CD4-positive, alpha-beta T cell treated with Interleukin-21 for 1 hour (primary cell): Measurements from ENCODE around the gene ARHGEF16.

Experiments used
- DNase-seq: peaks from one replicate; pipeline ENCODE4 v3.0.0-alpha.2; 2020

ARHGEF16 gene

DNA sequence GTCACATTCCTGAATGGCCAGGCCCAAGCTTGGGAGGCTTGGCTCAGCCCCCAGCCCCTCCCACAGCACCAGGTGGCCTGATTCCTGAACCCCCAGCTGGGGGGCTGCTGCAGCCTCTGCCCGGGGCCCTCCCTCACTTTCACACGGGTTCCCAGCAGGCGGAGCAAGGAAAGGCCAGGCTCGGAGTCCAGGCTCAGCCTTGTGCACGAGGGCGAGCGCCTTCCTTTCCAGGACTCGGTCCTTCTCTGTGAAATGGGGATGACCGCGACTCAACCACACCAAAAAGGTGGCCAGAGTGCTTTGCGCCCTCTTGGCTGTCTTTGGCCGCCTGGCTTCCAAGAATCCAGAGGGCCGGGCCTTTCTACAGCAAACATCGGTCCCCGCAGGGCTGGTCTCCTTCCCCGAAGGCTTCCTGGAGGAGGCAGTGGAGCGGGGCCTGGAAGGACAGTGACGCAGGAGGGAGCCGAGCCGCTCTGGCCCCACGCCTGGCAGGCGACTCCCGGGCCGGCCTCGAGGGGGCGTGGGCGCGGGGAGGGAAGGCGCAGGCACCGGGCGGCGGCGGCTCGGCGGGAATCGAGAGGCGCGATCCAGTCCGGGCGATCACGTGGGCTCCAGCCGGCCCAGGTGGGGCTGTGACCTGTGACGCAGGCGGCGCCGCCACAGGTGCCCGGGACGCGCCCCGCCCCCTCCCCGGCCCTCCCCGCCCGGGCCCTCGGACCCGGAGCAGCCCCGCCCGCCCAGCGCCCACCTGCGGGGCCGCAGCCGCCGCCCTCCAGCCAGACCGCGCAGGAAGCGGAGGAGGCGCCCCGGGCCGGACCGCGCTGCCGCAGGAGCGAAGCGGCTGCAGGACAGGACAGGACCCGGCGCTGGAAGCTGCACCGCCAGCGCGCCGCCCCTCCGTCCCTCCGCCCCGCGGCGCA lies at the start of gene ARHGEF16:
ARHGEF16 (plus strand) TSS at position 775 of the 920 bp plus-strand sequence. CDS start 8,420 bp downstream, outside the sequence.
- DNase-seq: peak; percentile 36

DNA sequence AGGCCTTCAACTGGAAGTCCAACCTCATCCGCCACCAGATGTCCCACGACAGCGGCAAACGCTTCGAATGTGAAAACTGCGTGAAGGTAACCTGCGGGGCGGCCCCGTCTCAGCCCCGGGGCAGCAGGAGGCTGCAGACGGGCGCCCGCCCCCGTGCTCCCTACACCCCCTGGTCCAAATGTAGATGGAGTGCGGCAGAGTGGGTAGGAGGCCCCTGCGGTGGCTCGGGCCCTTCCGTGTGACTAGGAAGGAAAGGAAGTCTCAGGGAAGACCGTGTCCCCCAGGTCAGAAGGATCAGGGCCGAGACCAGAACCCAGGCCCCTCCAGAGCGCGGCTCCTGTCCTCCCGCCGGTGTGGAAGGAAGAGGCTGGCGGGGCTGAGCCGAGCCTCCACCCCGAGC lies 49.7 kb upstream of the ARHGEF16 start:
- no peak for DNase-seq

DNA sequence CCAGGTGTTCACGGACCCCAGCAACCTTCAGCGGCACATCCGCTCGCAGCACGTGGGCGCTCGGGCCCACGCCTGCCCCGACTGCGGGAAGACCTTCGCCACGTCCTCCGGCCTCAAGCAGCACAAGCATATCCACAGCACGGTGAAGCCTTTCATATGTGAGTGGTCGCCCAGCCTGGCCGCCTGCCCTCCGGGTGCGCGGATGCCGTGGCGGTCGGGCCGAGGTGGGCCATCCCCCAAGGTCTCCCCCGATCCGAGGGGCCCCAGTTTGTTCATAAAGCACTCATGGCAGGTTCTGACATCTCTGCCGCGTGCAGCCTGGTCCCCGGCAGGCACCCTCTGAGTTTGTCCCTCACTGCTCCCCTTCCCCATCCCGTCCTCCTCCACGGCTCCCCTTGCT lies 49.0 kb upstream of the ARHGEF16 start:
- no peak for DNase-seq

DNA sequence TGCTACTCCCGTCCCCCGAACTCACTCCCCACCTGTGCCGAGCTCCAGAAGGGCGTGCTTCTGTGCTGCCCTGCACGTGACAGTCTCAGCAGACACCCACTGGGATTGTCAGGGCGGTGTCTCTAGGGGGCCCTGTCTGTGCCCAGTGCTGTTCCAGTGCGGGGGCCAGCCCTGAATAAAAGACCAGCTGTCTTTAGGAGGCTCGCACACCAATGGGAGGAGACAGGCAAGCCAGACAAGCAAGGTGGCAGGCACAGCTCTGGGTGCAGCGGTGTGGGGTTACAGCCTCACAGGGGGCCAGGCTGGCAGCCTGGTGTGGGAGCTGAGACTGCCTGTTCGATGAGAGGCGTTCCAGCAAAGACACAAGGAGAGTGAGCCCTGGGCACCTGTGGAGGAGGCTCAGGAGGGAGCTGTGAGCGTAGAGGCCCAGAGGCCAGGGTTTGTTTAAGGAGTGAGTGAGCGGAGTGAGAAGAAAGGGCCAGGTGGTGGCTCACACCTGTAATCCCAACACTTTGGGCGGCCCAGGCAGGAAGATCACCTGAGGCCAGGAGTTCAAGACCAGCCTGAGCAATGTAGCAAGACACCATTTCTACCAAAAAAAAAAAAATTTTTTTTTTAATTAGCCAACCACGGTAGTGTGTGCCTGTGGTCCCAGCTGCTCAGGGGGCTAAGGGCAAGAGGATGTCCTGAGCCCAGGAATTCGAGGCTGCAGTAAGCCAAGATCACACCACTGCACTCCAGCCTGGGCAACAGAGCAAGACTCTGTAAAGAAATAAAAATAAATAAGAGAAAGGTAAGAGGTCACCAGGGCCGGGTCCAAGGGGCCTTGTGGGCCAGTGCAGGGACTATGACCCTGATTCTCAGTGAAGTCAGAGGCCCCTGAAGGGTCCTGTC lies 48.2 kb upstream of the ARHGEF16 start:
- no peak for DNase-seq

DNA sequence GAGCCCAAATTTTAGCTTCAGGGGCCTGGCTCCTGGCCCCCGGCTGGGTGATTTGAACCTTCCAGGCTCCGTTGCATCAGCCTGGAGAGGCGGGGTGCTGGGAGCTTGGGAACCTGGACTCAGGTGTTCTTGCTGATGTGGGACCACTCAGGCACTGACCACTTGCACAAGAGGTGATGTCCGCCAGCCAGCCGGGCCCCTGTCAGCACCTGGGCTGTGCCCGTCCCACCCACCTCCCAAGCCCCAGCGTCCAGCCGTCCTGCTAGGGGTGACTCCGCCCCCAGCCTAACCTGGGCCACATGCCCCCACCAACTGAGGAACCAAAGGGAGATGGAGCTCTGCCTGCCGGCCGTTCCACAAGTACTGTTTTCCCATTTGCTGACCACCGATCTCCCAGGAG lies 47.4 kb upstream of the ARHGEF16 start:
- DNase-seq: no peak

DNA sequence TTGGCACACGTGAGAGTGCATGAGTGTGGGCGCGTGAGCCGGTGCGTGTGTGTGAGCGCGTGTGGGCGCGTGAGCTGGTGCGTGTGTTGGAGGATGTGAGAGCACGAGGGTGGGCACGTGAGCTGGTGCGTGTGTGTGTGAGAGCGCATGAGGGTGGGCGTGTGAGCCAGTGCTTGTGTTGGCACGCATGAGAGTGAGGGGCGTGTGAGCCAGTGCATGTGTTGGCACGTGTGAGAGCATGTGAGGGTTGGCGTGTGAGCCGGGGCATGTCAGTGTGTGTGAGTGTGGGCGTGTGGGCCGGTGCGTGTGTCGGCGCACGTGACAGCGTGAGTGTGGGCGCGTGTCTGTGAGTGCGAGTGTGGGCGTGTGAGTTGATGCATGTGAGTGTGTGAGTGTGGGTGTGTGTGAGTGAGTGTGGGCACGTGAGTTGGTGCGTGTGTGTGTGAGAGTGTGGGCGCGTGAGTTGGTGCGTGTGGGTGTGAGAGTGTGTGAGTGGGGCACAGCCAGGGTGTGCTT lies 45.7 kb upstream of the ARHGEF16 start:
- no peak for DNase-seq

DNA sequence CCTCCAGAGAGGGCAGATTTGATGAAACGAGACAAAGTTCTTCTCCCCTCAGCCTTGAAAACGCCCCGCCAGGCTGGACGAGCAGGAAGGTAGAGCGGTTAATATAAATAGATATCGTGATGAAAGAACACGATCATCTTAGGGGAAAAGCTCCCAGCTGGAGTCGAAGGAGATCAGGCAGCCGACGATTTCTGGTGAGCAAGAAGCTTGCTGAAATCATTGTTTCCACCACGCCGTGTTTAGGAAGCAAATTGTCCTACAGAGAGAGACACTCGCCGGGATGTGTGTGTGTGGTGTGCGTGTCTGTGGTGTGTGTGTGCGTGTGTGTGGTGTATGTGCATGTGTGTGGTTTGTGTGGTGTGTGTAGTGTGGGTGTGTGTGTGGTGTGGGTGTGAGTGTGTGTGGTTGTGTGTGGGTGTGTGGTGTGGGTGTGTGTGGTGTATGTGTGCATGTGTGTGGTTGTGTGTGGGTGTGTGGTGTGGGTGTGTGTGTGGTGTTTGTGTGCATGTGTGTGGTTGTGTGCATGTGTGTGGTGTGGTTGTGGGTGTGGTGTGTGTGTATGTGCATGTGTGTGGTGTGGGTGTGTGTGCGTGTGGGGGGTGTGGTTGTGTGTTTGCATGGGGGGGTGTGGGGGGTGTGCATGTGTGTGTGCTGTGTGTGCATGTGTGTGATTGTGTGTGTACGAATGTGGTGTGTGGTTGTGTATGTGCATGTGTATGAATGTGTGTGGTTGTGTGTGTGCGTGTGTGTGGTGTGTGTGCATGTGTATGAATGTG lies 44.9 kb upstream of the ARHGEF16 start:
- no peak for DNase-seq

DNA sequence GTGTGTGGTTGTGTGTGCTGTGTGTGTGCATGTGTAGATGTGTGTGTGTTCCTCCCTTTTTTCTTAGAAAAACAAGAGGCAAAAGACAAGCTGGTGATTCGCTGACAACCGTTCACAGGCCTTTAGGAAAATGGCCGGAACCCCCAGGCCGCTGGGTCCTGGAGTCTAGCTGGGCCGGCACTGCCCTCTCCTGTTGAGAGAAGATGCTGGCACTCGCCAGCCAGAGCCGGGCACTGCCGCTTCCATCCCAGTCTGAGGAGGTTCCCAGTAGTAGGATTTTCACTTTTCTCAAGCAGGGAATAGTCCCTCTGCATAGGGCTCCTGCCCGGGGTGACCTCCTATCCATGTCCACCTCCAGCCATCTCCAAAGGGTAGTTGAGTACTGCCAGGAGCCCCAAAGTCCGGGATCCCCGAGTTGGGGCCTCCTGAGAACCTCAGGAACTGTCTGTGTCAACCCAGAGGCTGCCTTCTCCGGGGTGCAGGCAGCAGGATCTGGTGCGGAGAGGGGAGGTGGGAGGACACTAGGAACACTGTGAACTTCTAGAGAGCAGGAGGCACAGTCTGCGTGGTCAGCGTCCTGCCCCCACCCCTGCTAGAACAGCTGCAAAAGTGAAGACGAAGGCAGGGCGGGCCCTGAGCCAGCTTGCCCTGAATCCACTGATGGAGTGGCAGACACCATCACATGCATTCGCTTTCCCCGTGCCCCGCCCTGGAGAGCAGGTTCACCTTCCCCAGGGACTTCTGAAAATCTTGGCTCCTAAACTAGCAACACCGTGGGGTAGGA lies 44.1 kb upstream of the ARHGEF16 start:
- no peak for DNase-seq

DNA sequence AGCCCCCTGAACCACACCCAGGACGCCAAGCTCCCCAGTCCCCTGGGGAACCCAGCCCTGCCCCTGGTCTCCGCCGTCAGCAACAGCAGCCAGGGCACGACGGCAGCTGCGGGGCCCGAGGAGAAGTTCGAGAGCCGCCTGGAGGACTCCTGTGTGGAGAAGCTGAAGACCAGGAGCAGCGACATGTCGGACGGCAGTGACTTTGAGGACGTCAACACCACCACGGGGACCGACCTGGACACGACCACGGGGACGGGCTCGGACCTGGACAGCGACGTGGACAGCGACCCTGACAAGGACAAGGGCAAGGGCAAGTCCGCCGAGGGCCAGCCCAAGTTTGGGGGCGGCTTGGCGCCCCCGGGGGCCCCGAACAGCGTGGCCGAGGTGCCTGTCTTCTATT lies 42.7 kb upstream of the ARHGEF16 start:
- no peak for DNase-seq

DNA sequence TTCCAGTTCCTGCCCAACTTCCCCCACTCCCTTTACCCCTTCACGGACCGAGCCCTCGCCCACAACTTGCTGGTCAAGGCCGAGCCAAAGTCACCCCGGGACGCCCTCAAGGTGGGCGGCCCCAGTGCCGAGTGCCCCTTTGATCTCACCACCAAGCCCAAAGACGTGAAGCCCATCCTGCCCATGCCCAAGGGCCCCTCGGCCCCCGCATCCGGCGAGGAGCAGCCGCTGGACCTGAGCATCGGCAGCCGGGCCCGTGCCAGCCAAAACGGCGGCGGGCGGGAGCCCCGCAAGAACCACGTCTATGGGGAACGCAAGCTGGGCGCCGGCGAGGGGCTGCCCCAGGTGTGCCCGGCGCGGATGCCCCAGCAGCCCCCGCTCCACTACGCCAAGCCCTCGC lies 42.1 kb upstream of the ARHGEF16 start:
- no peak for DNase-seq

DNA sequence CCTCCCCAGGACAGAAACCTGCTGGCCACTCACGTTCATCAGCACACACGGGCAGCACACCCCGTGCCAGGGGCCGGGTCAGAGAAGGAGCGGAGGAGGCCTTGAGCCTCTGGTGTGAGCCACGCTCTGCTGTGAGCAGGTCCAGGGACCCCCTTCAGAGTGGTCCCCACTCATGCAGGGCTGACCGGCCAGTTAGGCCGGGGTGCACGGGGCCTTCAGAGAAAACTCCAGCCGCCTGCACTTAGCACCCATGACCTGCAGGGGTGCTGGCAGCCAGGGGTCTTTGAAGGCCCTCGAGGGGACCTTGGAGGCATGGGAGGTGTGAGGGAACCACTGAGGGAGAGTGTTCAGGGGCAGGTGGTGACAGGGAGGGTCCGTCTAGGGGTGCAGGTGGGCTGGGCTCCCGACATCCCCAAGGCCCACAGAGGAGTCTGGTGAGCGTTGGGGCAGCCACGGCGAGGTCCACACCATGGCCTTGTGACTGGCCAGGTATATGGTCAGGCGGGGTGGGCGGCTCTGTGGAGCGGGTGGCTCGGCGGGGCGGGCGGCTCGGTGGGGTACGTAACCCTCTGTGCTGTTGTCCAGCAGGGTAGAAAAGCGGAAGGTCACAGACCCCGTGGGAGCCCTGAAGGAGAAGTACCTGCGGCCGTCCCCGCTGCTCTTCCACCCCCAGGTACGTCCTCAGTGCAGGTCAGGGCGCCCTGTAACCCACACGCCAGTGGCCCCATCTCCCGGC lies 40.3 kb upstream of the ARHGEF16 start:
- no peak for DNase-seq

DNA sequence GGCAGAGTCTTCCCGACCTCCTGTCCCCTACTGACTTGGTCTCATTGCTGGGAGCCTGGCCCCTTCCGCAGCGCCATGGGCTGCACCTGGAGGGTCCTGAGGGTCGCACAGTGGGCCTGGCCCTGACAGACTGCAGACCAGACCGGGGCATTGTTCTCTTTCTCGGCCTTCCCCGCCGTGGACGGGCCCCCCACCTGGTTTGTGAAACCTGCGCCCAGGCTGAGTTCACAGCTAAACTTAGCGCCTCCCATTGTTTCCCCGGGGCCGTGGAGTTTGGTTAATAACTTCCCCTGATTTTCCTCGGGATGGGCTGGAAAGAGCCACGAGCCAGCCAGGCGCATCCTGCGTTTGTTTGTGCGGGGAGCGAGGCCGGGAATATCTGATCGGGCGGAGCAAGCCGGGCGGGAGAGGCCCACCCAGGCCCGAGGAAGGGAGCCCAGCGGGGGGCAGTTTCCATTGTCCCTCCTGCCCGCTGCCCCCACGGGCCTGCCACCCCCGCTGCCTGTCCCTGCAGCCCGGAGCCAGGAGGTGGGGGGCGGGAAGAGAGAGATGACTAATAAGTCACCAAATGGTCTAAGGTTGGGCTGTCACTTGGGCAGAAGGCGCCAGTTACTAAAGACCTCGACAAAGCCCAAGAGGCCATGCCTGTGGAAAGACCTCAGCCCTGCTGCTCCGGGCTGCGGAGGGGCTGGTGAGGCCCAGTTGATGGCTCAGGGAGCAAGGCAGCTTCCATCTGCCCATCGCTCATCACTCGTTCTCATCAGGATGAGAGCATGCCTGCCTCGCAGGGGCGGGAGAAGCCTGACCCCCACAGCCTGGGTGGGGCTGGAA lies 39.0 kb upstream of the ARHGEF16 start:
- no peak for DNase-seq

DNA sequence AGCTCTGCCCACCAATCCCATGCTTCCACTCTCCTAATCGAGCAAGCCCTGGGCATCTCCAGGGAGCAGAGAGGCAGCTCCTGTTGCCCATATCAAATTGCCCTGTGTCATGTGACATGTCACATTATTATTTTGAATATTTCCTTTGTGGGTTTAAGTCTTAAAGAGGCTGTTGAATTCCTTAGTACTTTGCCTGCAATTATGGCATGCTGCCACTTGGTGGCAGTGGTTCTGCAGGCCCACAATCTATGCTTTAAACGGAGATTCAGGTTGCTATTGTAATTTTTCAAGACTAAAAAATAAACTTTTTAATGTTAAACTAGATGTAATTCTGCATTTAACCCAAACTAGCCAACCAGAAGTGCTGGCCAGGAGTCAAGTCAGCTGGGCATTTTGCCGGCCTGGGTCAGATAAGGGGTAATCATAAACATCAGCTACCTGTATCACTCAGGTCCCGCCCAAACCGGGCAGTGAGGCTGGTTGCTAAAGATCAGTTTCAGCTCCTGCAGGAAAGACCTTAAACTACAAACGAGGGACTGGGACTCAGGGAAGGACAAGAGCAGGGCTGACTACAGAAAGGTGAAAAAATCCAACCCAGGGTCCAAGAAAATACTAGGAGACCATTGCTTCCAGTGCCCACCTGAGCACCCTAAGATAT lies 37.3 kb upstream of the ARHGEF16 start:
- no peak for DNase-seq

DNA sequence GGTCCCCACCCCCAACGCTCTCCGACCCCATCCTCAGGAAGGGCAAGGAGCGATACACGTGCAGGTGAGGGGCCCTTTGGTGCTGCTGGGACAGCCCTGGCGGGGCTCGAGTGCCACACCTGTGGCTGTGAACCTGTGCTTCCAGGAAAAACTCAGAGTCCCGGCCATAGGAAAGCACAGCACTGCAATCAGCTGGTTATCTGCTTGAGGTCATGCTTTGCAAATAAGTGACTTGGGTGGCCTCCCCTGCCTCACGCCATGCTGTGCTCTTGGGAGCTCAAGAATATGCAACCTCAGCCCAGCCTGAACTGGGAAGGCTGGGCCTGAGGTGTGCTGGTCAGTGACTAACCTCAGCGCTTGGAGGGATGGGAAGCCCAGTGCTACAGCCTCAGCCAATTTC lies 36.5 kb upstream of the ARHGEF16 start:
- DNase-seq: no peak

DNA sequence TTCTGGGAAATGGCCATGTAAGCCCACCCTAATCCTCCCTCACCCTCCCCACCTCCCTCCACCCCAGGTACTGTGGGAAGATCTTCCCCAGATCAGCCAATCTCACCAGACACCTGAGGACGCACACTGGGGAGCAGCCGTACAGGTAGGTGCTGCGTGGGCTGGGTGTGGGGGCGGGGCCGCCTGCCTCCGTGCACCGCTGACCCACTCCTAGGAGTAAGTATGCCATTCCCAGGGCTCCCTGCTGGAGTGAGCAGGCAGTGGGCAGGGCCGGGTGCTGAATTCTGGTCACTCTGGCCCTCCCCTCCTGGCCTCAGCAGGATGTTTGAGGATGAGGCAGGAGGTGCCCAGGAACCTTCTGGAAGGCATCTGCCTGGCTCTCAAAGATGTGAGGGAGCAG lies 35.9 kb upstream of the ARHGEF16 start:
- DNase-seq: no peak

DNA sequence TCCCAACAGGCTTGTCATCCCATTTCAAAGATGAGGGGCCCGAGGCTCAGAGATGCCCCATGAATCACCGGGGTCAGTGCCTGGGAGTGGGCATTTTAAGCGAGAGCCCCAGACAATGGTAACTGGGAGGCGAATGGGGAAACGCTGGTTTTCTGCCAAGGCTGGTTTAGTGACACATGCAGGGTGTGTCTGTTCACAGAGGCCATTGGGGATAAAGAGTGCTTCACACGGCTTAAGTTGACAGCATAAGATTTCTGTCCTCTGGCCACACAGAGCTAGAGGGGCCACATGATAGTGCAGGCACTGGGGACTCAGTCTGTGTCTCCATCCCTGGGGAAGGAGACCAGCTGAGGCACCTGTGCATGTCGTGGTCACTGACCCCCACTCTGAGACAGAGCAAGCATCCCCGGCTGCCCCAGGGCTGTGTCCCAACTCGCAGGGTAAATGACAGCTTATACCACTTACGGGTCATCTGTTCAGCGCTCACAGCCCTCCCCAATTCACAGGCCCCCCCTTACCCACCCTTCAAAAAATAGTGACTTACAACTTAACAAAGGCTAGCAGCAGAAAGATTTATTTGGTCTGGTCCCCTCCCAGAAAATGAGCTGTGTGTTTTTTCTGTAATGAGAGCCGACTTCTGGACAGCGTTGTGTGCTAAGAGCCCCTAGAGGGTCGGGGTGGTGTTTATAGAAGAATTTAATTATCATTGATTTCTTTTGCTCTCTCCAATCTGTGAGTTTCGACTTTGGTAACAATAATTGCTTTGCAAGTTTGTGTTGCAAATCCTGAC lies 34.9 kb upstream of the ARHGEF16 start:
- DNase-seq: no peak

DNA sequence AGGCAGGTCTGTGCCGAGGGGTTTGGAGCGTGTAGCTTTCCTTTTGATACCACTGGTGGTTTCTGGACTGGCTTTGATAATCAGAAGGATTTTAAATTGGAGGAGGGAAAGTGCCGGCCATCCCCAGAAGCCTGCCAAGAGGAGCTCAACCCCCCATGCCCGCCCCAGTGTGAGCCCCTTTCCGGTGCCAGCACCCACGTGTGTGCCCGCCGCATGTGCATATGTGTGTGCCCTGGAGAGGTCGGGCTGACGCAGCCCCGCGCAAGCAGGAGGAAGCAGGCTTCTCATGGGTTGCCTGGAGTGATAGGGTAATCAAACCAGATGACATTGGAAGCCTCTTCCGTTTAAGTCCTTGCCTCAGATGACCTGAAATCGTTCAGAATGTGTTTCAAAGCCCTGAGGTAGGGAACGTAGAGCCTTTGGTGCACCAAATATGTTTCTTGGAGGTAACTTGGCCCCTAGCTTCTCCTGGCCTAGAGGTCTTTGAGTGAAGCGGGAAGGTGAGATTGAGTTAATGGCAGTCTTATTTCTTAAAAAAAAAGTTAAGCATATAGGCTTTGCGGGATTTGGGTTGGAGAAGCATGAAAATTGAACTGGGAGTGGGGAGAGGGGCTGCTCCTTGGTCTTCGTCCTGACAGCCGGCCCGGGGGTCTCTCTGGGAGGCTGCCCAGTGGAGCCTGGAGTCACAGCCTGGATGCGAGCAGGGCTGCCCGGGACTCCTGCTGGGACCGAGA lies 34.1 kb upstream of the ARHGEF16 start:
- DNase-seq: no peak

DNA sequence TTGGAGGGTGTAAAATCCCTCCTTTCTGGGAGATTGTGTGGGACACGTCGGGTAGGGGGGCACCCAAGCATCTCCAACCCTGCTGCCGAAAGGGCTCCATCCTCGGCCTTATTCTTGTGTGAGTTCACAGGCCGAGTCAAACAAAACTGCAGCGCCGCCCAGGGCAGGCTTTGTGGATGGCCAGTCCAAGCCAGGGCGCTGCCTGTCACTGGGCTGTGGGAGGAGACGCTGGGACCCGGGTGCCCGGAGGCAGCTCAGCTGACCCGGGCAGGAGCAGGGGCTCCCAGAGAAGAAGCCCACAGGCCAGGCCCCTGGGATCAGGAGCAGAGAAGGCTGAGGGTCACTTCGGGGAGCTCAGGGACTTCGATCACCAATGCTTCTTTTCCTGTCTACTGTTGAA lies 31.8 kb upstream of the ARHGEF16 start:
- no peak for DNase-seq
